HEK293 (cell line): ENCODE measurements around the gene FOXF2.

Experiments used
- GLI2 ChIP-seq: fragments of 450-650 bp; formaldehyde crosslinking; IDR thresholded peaks from 2 replicates; pipeline ENCODE4; 2017; ENCODE audit warnings: missing biosample characterization, missing genetic modification characterization, low read depth, borderline replicate concordance
- GLI4 ChIP-seq: fragments of 450-650 bp; formaldehyde crosslinking; IDR thresholded peaks from 2 replicates; pipeline ENCODE4 v1.5.1; 2016; ENCODE audit warnings: missing biosample characterization, missing genetic modification characterization
- IKZF3 ChIP-seq: fragments of 450-650 bp; IDR thresholded peaks from 2 replicates; pipeline ENCODE4 v1.5.0; 2018; ENCODE audit warnings: missing biosample characterization, mild to moderate bottlenecking, missing genetic modification characterization, moderate library complexity
- KLF10 ChIP-seq: fragments of 450-650 bp; IDR thresholded peaks from 2 replicates; pipeline ENCODE4 v1.5.1; 2018; ENCODE audit warnings: missing biosample characterization, mild to moderate bottlenecking, missing genetic modification characterization
- KLF16 ChIP-seq: fragments of 450-650 bp; formaldehyde crosslinking; IDR thresholded peaks from 2 replicates; pipeline ENCODE4 v1.5.1; 2017; ENCODE audit warnings: missing biosample characterization, missing genetic modification characterization
- MZF1 ChIP-seq: fragments of 450-650 bp; formaldehyde crosslinking; IDR thresholded peaks from 2 replicates; pipeline ENCODE4 v1.5.1; 2017; ENCODE audit warnings: missing biosample characterization, missing genetic modification characterization, borderline replicate concordance
- RBAK ChIP-seq: fragments of 450-650 bp; formaldehyde crosslinking; IDR thresholded peaks from 2 replicates; pipeline ENCODE4 v1.5.1; 2016; ENCODE audit warnings: missing biosample characterization, missing genetic modification characterization
- SETDB1 ChIP-seq: IDR thresholded peaks from one replicate; pipeline ENCODE4 v1.6.1; 2017; ENCODE audit warnings: mild to moderate bottlenecking, low read length, moderate library complexity, mixed read lengths; ENCODE audit not compliant: insufficient read length
- ZBTB48 ChIP-seq: fragments of 450-650 bp; formaldehyde crosslinking; IDR thresholded peaks from 2 replicates; pipeline ENCODE4 v1.5.1; 2016; ENCODE audit warnings: missing biosample characterization, missing genetic modification characterization
- ZFP3 ChIP-seq: fragments of 450-650 bp; formaldehyde crosslinking; IDR thresholded peaks from 2 replicates; pipeline ENCODE4 v1.5.1; 2016; ENCODE audit warnings: low read depth, missing biosample characterization, missing genetic modification characterization
- ZFP41 ChIP-seq: fragments of 450-650 bp; formaldehyde crosslinking; IDR thresholded peaks from 2 replicates; pipeline ENCODE4 v1.5.1; 2016; ENCODE audit warnings: missing biosample characterization, missing genetic modification characterization, borderline replicate concordance
- ZIC2 ChIP-seq: fragments of 450-650 bp; formaldehyde crosslinking; IDR thresholded peaks from 2 replicates; pipeline ENCODE4 v1.5.1; 2016; ENCODE audit warnings: missing biosample characterization, missing genetic modification characterization
- ZNF114 ChIP-seq: fragments of 450-650 bp; formaldehyde crosslinking; IDR thresholded peaks from 2 replicates; pipeline ENCODE4 v1.5.0; 2017; ENCODE audit warnings: missing biosample characterization, missing genetic modification characterization
- ZNF133 ChIP-seq: fragments of 450-650 bp; formaldehyde crosslinking; IDR thresholded peaks from 2 replicates; pipeline ENCODE4 v1.5.1; 2016; ENCODE audit warnings: missing biosample characterization, missing genetic modification characterization
- ZNF155 ChIP-seq: fragments of 450-650 bp; formaldehyde crosslinking; IDR thresholded peaks from 2 replicates; pipeline ENCODE4 v1.5.1; 2016; ENCODE audit warnings: missing biosample characterization, missing genetic modification characterization
- ZNF157 ChIP-seq: fragments of 450-650 bp; formaldehyde crosslinking; IDR thresholded peaks from 2 replicates; pipeline ENCODE4 v1.5.1; 2016; ENCODE audit warnings: missing biosample characterization, missing genetic modification characterization
- ZNF266 ChIP-seq: fragments of 450-650 bp; formaldehyde crosslinking; IDR thresholded peaks from 2 replicates; pipeline ENCODE4 v1.5.1; 2016; ENCODE audit warnings: missing biosample characterization, missing genetic modification characterization, low read depth
- ZNF274 ChIP-seq, 2 experiments: fragments of 200-500 bp in 1 of 2; fragments of 450-650 bp in 1 of 2; sonication (Bioruptor generic) in 1 of 2; formaldehyde crosslinking in 1 of 2; IDR thresholded peaks; 2 replicates each; pipeline versions ENCODE4 v1.5.1 to v1.6.1; 2014 to 2016; ENCODE audit warnings: borderline replicate concordance in 1 of 2, inconsistent platforms in 1 of 2, low read length in 1 of 2, missing biosample characterization in 1 of 2, missing genetic modification characterization in 1 of 2
- ZNF324 ChIP-seq: fragments of 450-650 bp; formaldehyde crosslinking; IDR thresholded peaks from 2 replicates; pipeline ENCODE4 v1.5.1; 2016; ENCODE audit warnings: missing biosample characterization, missing genetic modification characterization
- ZNF514 ChIP-seq: fragments of 450-650 bp; formaldehyde crosslinking; IDR thresholded peaks from 2 replicates; pipeline ENCODE4 v1.5.1; 2016; ENCODE audit warnings: missing biosample characterization, missing genetic modification characterization
- ZNF530 ChIP-seq: fragments of 450-650 bp; formaldehyde crosslinking; IDR thresholded peaks from 2 replicates; pipeline ENCODE4 v1.5.1; 2016; ENCODE audit warnings: low read depth, missing biosample characterization, missing genetic modification characterization
- ZNF610 ChIP-seq: fragments of 450-650 bp; formaldehyde crosslinking; IDR thresholded peaks from 2 replicates; pipeline ENCODE4 v1.5.1; 2016; ENCODE audit warnings: missing biosample characterization, missing genetic modification characterization, borderline replicate concordance
- ZNF623 ChIP-seq: fragments of 450-650 bp; formaldehyde crosslinking; IDR thresholded peaks from 2 replicates; pipeline ENCODE4 v1.5.1; 2016; ENCODE audit warnings: missing biosample characterization, missing genetic modification characterization
- ZNF701 ChIP-seq: fragments of 450-650 bp; formaldehyde crosslinking; IDR thresholded peaks from 2 replicates; pipeline ENCODE4 v1.5.1; 2016; ENCODE audit warnings: missing biosample characterization, missing genetic modification characterization
- ZNF791 ChIP-seq: fragments of 450-650 bp; formaldehyde crosslinking; IDR thresholded peaks from 2 replicates; pipeline ENCODE4 v1.5.1; 2016; ENCODE audit warnings: missing biosample characterization, missing genetic modification characterization
- ZSCAN23 ChIP-seq: fragments of 450-650 bp; formaldehyde crosslinking; IDR thresholded peaks from 2 replicates; pipeline ENCODE4 v1.5.1; 2016; ENCODE audit warnings: missing biosample characterization, missing genetic modification characterization
- TF ChIP-seq, protein P1 (sequence below): fragments of 450-650 bp; formaldehyde crosslinking; IDR thresholded peaks from 2 replicates; pipeline ENCODE4 v1.5.1; 2016; ENCODE audit warnings: missing biosample characterization, missing genetic modification characterization
- TF ChIP-seq, protein P2 (sequence below): fragments of 450-650 bp; formaldehyde crosslinking; IDR thresholded peaks from 2 replicates; pipeline ENCODE4 v1.5.1; 2016; ENCODE audit warnings: missing biosample characterization, missing genetic modification characterization
- TF ChIP-seq, protein P3 (sequence below): fragments of 450-650 bp; formaldehyde crosslinking; IDR thresholded peaks from 2 replicates; pipeline ENCODE4 v1.5.1; 2016; ENCODE audit warnings: missing biosample characterization, missing genetic modification characterization
- TF ChIP-seq, protein P4 (sequence below): fragments of 450-650 bp; formaldehyde crosslinking; IDR thresholded peaks from 2 replicates; pipeline ENCODE4 v1.5.1; 2016; ENCODE audit warnings: missing biosample characterization, missing genetic modification characterization, borderline replicate concordance
- TF ChIP-seq, protein P5 (sequence below): fragments of 450-650 bp; formaldehyde crosslinking; IDR thresholded peaks from 2 replicates; pipeline ENCODE4 v1.5.1; 2016; ENCODE audit warnings: missing biosample characterization, missing genetic modification characterization
- TF ChIP-seq, protein P6 (sequence below): fragments of 450-650 bp; formaldehyde crosslinking; IDR thresholded peaks from 2 replicates; pipeline ENCODE4 v1.5.1; 2016; ENCODE audit warnings: missing biosample characterization, missing genetic modification characterization
- TF ChIP-seq, protein P7 (sequence below): fragments of 450-650 bp; formaldehyde crosslinking; IDR thresholded peaks from 2 replicates; pipeline ENCODE4 v1.5.1; 2017; ENCODE audit warnings: missing biosample characterization, missing genetic modification characterization

FOXF2 gene

DNA sequence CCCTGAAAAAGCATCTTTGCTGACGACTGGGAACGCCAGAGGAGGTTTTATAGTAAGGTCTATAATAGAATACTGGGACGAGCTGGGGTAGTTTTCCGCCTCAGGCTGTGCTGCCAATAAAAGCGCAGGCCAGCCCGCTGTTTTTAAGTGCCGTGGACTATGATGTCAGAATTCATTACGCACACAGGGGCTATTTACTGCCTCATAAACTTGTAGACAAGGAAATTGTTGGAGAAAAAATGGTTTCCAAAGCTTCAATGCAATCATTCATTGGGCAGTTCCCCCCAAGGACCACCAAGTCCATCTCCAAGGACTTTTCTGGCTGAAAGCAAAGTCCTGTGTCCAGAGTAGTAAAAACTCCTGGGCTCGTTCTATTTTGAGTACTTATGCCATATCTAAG lies 20.4 kb upstream of the FOXF2 start (continued):
- TF ChIP-seq, protein P1, sequence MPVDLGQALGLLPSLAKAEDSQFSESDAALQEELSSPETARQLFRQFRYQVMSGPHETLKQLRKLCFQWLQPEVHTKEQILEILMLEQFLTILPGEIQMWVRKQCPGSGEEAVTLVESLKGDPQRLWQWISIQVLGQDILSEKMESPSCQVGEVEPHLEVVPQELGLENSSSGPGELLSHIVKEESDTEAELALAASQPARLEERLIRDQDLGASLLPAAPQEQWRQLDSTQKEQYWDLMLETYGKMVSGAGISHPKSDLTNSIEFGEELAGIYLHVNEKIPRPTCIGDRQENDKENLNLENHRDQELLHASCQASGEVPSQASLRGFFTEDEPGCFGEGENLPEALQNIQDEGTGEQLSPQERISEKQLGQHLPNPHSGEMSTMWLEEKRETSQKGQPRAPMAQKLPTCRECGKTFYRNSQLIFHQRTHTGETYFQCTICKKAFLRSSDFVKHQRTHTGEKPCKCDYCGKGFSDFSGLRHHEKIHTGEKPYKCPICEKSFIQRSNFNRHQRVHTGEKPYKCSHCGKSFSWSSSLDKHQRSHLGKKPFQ (tag by site-specific recombination): no peak
- TF ChIP-seq, protein P2, sequence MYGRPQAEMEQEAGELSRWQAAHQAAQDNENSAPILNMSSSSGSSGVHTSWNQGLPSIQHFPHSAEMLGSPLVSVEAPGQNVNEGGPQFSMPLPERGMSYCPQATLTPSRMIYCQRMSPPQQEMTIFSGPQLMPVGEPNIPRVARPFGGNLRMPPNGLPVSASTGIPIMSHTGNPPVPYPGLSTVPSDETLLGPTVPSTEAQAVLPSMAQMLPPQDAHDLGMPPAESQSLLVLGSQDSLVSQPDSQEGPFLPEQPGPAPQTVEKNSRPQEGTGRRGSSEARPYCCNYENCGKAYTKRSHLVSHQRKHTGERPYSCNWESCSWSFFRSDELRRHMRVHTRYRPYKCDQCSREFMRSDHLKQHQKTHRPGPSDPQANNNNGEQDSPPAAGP (tag by site-specific recombination): no peak
- TF ChIP-seq ZNF155 (no peak), ZNF324 (no peak), ZIC2 (tag by site-specific recombination) (peak; percentile 76), ZNF274 (IDR thresholded peaks at IDR 0.05; ENCODE audit: low read length) (no peak), ZNF274 (tag by site-specific recombination; IDR thresholded peaks at IDR 0.05; ENCODE audit: borderline replicate concordance) (no peak), GLI4 (tag by site-specific recombination) (no peak), ZNF791 (no peak), GLI2 (tag by site-specific recombination) (no peak), ZSCAN23 (tag by site-specific recombination) (no peak), SETDB1 (no peak), ZFP3 (tag by site-specific recombination) (no peak), MZF1 (tag by site-specific recombination) (no peak), KLF16 (tag by site-specific recombination) (no peak), IKZF3 (peak; percentile 87), ZNF623 (tag by site-specific recombination) (no peak), ZFP41 (tag by site-specific recombination) (no peak), KLF10 (0 out of 2 replicates have a peak, but pooled peaks have one; percentile 19), ZNF133 (no peak), ZNF114 (tag by site-specific recombination) (no peak), ZNF530 (tag by site-specific recombination) (no peak), ZNF266 (no peak), ZBTB48 (tag by site-specific recombination) (no peak), ZNF701 (tag by site-specific recombination) (no peak), RBAK (no peak), ZNF514 (no peak), ZNF157 (no peak), ZNF610 (tag by site-specific recombination) (no peak)
- TF ChIP-seq, protein P3, sequence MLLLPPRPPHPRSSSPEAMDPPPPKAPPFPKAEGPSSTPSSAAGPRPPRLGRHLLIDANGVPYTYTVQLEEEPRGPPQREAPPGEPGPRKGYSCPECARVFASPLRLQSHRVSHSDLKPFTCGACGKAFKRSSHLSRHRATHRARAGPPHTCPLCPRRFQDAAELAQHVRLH (tag by site-specific recombination): peak; percentile 87
- TF ChIP-seq, protein P4, sequence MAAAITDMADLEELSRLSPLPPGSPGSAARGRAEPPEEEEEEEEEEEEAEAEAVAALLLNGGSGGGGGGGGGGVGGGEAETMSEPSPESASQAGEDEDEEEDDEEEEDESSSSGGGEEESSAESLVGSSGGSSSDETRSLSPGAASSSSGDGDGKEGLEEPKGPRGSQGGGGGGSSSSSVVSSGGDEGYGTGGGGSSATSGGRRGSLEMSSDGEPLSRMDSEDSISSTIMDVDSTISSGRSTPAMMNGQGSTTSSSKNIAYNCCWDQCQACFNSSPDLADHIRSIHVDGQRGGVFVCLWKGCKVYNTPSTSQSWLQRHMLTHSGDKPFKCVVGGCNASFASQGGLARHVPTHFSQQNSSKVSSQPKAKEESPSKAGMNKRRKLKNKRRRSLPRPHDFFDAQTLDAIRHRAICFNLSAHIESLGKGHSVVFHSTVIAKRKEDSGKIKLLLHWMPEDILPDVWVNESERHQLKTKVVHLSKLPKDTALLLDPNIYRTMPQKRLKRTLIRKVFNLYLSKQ (tag by site-specific recombination): no peak
- TF ChIP-seq, protein P5, sequence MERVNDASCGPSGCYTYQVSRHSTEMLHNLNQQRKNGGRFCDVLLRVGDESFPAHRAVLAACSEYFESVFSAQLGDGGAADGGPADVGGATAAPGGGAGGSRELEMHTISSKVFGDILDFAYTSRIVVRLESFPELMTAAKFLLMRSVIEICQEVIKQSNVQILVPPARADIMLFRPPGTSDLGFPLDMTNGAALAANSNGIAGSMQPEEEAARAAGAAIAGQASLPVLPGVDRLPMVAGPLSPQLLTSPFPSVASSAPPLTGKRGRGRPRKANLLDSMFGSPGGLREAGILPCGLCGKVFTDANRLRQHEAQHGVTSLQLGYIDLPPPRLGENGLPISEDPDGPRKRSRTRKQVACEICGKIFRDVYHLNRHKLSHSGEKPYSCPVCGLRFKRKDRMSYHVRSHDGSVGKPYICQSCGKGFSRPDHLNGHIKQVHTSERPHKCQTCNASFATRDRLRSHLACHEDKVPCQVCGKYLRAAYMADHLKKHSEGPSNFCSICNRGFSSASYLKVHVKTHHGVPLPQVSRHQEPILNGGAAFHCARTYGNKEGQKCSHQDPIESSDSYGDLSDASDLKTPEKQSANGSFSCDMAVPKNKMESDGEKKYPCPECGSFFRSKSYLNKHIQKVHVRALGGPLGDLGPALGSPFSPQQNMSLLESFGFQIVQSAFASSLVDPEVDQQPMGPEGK (tag by site-specific recombination): no peak
- TF ChIP-seq, protein P6, sequence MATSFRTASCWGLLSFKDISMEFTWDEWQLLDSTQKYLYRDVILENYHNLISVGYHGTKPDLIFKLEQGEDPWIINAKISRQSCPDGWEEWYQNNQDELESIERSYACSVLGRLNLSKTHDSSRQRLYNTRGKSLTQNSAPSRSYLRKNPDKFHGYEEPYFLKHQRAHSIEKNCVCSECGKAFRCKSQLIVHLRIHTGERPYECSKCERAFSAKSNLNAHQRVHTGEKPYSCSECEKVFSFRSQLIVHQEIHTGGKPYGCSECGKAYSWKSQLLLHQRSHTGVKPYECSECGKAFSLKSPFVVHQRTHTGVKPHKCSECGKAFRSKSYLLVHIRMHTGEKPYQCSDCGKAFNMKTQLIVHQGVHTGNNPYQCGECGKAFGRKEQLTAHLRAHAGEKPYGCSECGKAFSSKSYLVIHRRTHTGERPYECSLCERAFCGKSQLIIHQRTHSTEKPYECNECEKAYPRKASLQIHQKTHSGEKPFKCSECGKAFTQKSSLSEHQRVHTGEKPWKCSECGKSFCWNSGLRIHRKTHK (tag by site-specific recombination): no peak
- TF ChIP-seq, protein P7, sequence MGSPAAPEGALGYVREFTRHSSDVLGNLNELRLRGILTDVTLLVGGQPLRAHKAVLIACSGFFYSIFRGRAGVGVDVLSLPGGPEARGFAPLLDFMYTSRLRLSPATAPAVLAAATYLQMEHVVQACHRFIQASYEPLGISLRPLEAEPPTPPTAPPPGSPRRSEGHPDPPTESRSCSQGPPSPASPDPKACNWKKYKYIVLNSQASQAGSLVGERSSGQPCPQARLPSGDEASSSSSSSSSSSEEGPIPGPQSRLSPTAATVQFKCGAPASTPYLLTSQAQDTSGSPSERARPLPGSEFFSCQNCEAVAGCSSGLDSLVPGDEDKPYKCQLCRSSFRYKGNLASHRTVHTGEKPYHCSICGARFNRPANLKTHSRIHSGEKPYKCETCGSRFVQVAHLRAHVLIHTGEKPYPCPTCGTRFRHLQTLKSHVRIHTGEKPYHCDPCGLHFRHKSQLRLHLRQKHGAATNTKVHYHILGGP (tag by site-specific recombination): no peak
